BJ (cell line): Measurements from ENCODE around the gene ADAMTS12. TPM values are rescaled to one million over a fixed set of nuclear protein-coding genes. Genes with fewer than 3 reads are reported as not detected.

ENCODE experiments used
- CTCF ChIA-PET: fragments of 350-600 bp; formaldehyde crosslinking; extraction: SDS; loops from one replicate; lab custom pipeline; 2021; ENCODE audit warnings: antibody characterized with exemption, inconsistent platforms; lab: Yijun Ruan, JAX
- POLR2A ChIA-PET: fragments of 300-600 bp; sonication (Branson Sonifier 250); formaldehyde crosslinking; extraction: SDS; loops from one replicate; lab custom pipeline; 2021; ENCODE audit warnings: antibody characterized with exemption; lab: Charles Lee
- DNase-seq: peaks from one replicate; pipeline ENCODE4 v3.0.0-alpha.2; 2011; ENCODE audit warnings: low read depth
- H3K27me3 ChIP-seq: 2 replicates; pipeline ENCODE4 v1.6.0; 2011; ENCODE audit warnings: low read length; ENCODE audit not compliant: control insufficient read depth, insufficient read depth
- H3K36me3 ChIP-seq: 2 replicates; pipeline ENCODE4 v1.5.1; 2011; ENCODE audit warnings: low read length; ENCODE audit not compliant: control insufficient read depth, insufficient read depth
- H3K4me3 ChIP-seq: 2 replicates; pipeline ENCODE4 v1.5.1; 2011; ENCODE audit warnings: low read depth, mild to moderate bottlenecking, control low read depth, low read length
- polyA plus RNA-seq: library from polyadenylated mRNA; depleted of rRNA; stranded (reverse); fragments of >200 nt; gene quantifications from 2 replicates; pipeline ENCODE4 v1.2.3, GENCODE V29; 2011
- TF ChIP-seq, protein P1 (sequence below): IDR thresholded peaks from 2 replicates; pipeline ENCODE4 v1.5.1; 2011; ENCODE audit warnings: low read depth, mild to moderate bottlenecking, control low read depth, inconsistent platforms, low read length, moderate library complexity; ENCODE audit not compliant: insufficient read depth

ADAMTS12 gene
- polyA plus RNA-seq, 1 experiment, result 25.6 TPM

- POLR2A ChIA-PET, result no interaction called here
- no peak for DNase-seq
- Histone ChIP-seq H3K4me3 (no peak overlapping the region), H3K36me3 (no peaks in the 10 kb centered on the region), H3K27me3 (no peaks in the 10 kb centered on the region)
- TF ChIP-seq, protein P1, sequence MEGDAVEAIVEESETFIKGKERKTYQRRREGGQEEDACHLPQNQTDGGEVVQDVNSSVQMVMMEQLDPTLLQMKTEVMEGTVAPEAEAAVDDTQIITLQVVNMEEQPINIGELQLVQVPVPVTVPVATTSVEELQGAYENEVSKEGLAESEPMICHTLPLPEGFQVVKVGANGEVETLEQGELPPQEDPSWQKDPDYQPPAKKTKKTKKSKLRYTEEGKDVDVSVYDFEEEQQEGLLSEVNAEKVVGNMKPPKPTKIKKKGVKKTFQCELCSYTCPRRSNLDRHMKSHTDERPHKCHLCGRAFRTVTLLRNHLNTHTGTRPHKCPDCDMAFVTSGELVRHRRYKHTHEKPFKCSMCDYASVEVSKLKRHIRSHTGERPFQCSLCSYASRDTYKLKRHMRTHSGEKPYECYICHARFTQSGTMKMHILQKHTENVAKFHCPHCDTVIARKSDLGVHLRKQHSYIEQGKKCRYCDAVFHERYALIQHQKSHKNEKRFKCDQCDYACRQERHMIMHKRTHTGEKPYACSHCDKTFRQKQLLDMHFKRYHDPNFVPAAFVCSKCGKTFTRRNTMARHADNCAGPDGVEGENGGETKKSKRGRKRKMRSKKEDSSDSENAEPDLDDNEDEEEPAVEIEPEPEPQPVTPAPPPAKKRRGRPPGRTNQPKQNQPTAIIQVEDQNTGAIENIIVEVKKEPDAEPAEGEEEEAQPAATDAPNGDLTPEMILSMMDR, result no peak
- CTCF ChIA-PET, result no interaction called here
These were observed 34.8 kb downstream of the ADAMTS12 start for GRCh38 chr5:33857037-33857436.

DNA sequence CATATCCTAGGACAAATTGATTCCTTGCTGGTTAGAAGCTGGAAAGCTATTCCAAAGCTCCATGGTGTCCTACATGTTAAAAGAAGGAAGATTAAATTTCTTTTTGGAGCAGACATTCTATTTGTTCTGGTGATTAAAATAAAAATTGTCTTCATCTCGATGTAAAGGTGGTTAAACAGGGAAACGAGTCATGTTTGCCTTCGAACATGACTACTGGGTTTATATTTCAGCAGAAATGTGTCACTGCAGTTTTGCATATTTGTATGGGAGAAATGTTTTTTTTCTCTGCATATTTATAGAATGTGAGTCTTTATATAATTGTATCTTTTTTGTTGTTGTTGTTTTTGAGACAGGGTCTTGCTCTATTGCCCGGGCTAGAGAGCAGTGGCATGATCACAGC is 36.4 kb downstream of the ADAMTS12 start:
- POLR2A ChIA-PET, result no interaction called here
- DNase-seq, result no peak
- CTCF ChIA-PET, result no interaction called here
- no peaks in the 10 kb centered on the region for H3K27me3 ChIP-seq
- no peak overlapping the region for H3K4me3 ChIP-seq
- TF ChIP-seq, protein P1, result no peak
- H3K36me3 ChIP-seq, result no peaks in the 10 kb centered on the region

GRCh38 chr5:33854733-33855151 is 37.0 kb downstream of the ADAMTS12 start:
- Histone ChIP-seq H3K27me3 (no peaks in the 10 kb centered on the region), H3K4me3 (no peak overlapping the region), H3K36me3 (no peaks in the 10 kb centered on the region)
- TF ChIP-seq, protein P1, result no peak
- POLR2A ChIA-PET, result no interaction called here
- CTCF ChIA-PET, result no interaction called here
- DNase-seq, result no peak

DNA sequence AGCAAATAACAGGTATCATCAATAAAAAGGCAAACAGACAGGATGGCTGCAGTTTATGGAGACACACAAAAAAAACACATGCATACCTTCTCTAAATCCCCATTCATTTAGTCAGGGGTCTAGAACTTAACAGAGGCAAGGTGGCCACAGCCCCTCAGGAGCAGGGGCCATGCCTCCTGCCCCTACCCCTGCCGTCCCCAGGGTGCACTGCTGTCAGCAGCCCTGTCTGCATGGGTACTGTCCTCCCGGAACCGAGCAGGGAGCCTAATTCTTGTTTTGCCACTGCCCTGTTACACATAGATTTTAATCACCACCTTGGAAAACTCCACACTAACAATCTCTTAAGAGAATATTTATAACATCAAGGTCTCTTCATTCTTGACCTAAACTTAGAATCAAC is 39.0 kb downstream of the ADAMTS12 start:
- TF ChIP-seq, protein P1, result no peak
- Histone ChIP-seq H3K36me3 (no peaks in the 10 kb centered on the region), H3K4me3 (no peak overlapping the region), H3K27me3 (no peaks in the 10 kb centered on the region)
- ChIA-PET CTCF (no interaction called here), POLR2A (no interaction called here)
- no peak for DNase-seq

DNA sequence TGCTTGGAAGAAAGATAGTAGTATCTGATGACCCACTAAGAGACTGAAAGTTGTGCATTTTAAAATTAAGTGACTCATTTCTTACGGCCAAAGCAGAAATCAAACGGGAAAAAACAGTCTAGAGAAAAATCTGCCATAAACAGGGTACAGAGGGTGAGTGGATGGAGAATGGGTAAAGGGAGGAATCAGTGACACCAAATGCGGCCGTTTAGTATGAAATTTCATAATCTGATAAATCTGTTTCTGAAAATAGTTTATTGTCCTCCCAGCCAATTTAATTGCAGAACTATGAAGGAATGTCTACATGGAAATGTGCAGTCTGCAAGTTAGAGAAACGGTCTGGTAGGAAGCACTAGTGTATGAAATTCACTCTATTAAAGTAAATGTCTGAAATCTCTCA is 39.5 kb downstream of the ADAMTS12 start:
- H3K4me3 ChIP-seq, result no peak overlapping the region
- TF ChIP-seq, protein P1, result no peak

More for the DNA sequence above, 39.5 kb downstream of the ADAMTS12 start:
- Histone ChIP-seq H3K27me3 (no peaks in the 10 kb centered on the region), H3K36me3 (no peaks in the 10 kb centered on the region)
- POLR2A ChIA-PET, result interaction anchor here (0.6 kb wide), 1 partner anchor 374 kb away, joined by 3 read pairs; no protein-coding TSS in a partner anchor
- no peak for DNase-seq
- CTCF ChIA-PET, result interaction anchor here (0.6 to 1.2 kb wide), 2 partner anchors 65 to 82 kb away, joined by 3 to 4 read pairs; no protein-coding TSS in a partner anchor
